ENCODE measurements around the gene TOPAZ1. TPM values are rescaled to one million over a fixed set of nuclear protein-coding genes. Genes with fewer than 3 reads are reported as not detected.

Gene TOPAZ1
- total and polyA plus RNA-seq, 9 of the 15 experiments (the other 6 are each of a cell fraction or from before 2014, with no cell fraction given) = 0.01 TPM; not detected in 8

- DNase-seq (ENCODE audit: extremely low read depth in 1 of 4, low spot score in 3 of 4) = no peak
- Histone ChIP-seq H3K9me3 (replicated peaks; ENCODE audit: control insufficient read depth, insufficient read depth, low read depth, low read length) (no peaks in the 10 kb centered on the region), H3K9ac (ENCODE audit: insufficient read depth in 1 of 2, low read depth in 2 of 2, low read length in 2 of 2) (no peak overlapping the region), H3K27me3 (ENCODE audit: control insufficient read depth in 2 of 2, insufficient read depth in 2 of 2, low read length in 2 of 2) (no peaks in the 10 kb centered on the region), H3K9me1 (ENCODE audit: control insufficient read depth, insufficient read depth, low read length) (no peaks in the 10 kb centered on the region), H4K20me1 (replicated peaks; ENCODE audit: control insufficient read depth, insufficient read depth, low read length) (no peaks in the 10 kb centered on the region), H3K4me2 (ENCODE audit: insufficient read depth, low read length) (no peak overlapping the region), H2AFZ (ENCODE audit: low read depth, low read length) (no peak overlapping the region), H3K27ac (ENCODE audit: extremely low read depth, low read depth, low read length) (no peak overlapping the region), H3K4me3 (no peak overlapping the region), H3K79me2 (ENCODE audit: control insufficient read depth, insufficient read depth, low read length) (no peaks in the 10 kb centered on the region), H3K4me1 (replicated peaks in 1 of 2; ENCODE audit: control insufficient read depth in 2 of 2, insufficient read depth in 2 of 2, low read length in 2 of 2) (no peaks in the 10 kb centered on the region; a peak in 1 of 5 replicates), H3K36me3 (ENCODE audit: control insufficient read depth, insufficient read depth, low read length) (no peaks in the 10 kb centered on the region)
- TF ChIP-seq MED1 (CRISPR knock-in tag; IDR thresholded peaks at IDR 0.05; ENCODE audit: borderline replicate concordance) (no peak), MCM7 (IDR thresholded peaks at IDR 0.05) (no peak), ZNF778 (CRISPR knock-in tag; IDR thresholded peaks at IDR 0.05) (no peak), CREB3L1 (IDR thresholded peaks at IDR 0.05; ENCODE audit: borderline replicate concordance, low read depth) (no peak), ZKSCAN1 (IDR thresholded peaks at IDR 0.05; ENCODE audit: low read depth, low read length) (no peak), PCBP1 (IDR thresholded peaks at IDR 0.05; ENCODE audit: low read depth, low read length, poor library complexity, severe bottlenecking) (no peak), ZNF780A (CRISPR knock-in tag; IDR thresholded peaks at IDR 0.05) (no peak), NEUROD1 (IDR thresholded peaks at IDR 0.05; ENCODE audit: borderline replicate concordance, low read depth, low read length, partially characterized antibody) (no peak), ZNF282 (CRISPR knock-in tag; IDR thresholded peaks at IDR 0.05) (no peak), ZNF316 (IDR thresholded peaks at IDR 0.05) (no peak), PRDM10 (IDR thresholded peaks at IDR 0.05; ENCODE audit: partially characterized antibody) (no peak), TFE3 (CRISPR knock-in tag; IDR thresholded peaks at IDR 0.05) (no peak), POLR2B (IDR thresholded peaks at IDR 0.05; ENCODE audit: low read depth, partially characterized antibody) (no peak), CBX1 (IDR thresholded peaks at IDR 0.05; ENCODE audit: low read depth) (no peak), EGR1 (conservative IDR thresholded peaks at IDR 0.05) (no peak)
- ChIA-PET POLR2A (interaction anchor here (0.6 to 1.4 kb wide), 3 partner anchors 8 to 279 kb away, joined by 3 to 4 read pairs (median 3); no protein-coding TSS in a partner anchor), CTCF (ENCODE audit: low intra/inter-chr PET ratio) (no interaction called here)
- no peak for FAIRE-seq
- intact Hi-C loops (cut with micrococcal nuclease) (no loop called here), in situ Hi-C loops (cut with MboI) (no loop called here)
- ATAC-seq = no peak
- BruUV-seq (replicated peaks) = no TSS peak
- 53% methylated on average over 1 of the region's 1 CpG for WGBS (ENCODE audit: insufficient coverage, low coverage, missing lambda C conversion rate)
Measured at GRCh38 chr3:44292947-44293346, 51.3 kb downstream of the TOPAZ1 start.

All from K562 (cell line).